WTC11 (cell line): ENCODE results near the gene PTGER2. TPM values are rescaled to one million over a fixed set of nuclear protein-coding genes. Genes with fewer than 3 reads are reported as not detected.

Experiments used
- ATAC-seq: fragments of 200-7000 bp; cut with Tn5 transposase; 2 replicates; pipeline ENCODE4 v1.10.0; 2021; ENCODE audit warnings: mild to moderate bottlenecking, moderate library complexity
- CTCF ChIA-PET: fragments of 300-600 bp; sonication (Branson Sonifier 250); formaldehyde crosslinking; loops from one replicate; lab custom pipeline; 2021; ENCODE audit warnings: antibody characterized with exemption; lab: Charles Lee
- POLR2A ChIA-PET: fragments of 350-600 bp; sonication (Branson Sonifier 250); formaldehyde crosslinking; loops from one replicate; lab custom pipeline; 2021; ENCODE audit warnings: antibody characterized with exemption; lab: Charles Lee
- DNase-seq: peaks from one replicate; pipeline ENCODE4 v3.0.0; 2021; ENCODE audit warnings: low spot score
- H3K27ac Mint-ChIP-seq: 2 replicates; pipeline ENCODE4 v1.8.0; 2021; ENCODE audit warnings: mixed read lengths
- H3K27me3 Mint-ChIP-seq: 2 replicates; pipeline ENCODE4 v1.8.0; 2021; ENCODE audit warnings: low read depth, mild to moderate bottlenecking, moderate library complexity, mixed read lengths
- H3K36me3 Mint-ChIP-seq: 2 replicates; pipeline ENCODE4 v1.8.0; 2021; ENCODE audit warnings: mixed read lengths
- H3K4me1 Mint-ChIP-seq: 2 replicates; pipeline ENCODE4 v1.8.0; 2022; ENCODE audit warnings: mixed read lengths
- H3K4me3 Mint-ChIP-seq: 2 replicates; pipeline ENCODE4 v1.8.0; 2021; ENCODE audit warnings: mild to moderate bottlenecking, moderate library complexity, mixed read lengths
- H3K9me3 Mint-ChIP-seq: 2 replicates; pipeline ENCODE4 v1.8.0; 2021; ENCODE audit warnings: mixed read lengths
- CREB1 ChIP-seq: sonication (generic); formaldehyde crosslinking; IDR thresholded peaks from 2 replicates; pipeline ENCODE4 v1.8.0; 2023; ENCODE audit warnings: mild to moderate bottlenecking, missing genetic modification reagents
- ESRRA ChIP-seq: sonication (generic); formaldehyde crosslinking; IDR thresholded peaks from 2 replicates; pipeline ENCODE4 v1.8.1; 2022; ENCODE audit warnings: mild to moderate bottlenecking, missing genetic modification reagents, borderline replicate concordance
- GRHL2 ChIP-seq: fragments of 250-450 bp; sonication (Bioruptor Pico); IDR thresholded peaks from 2 replicates; pipeline ENCODE4 v1.8.0; 2022; ENCODE audit warnings: mild to moderate bottlenecking, moderate library complexity; ENCODE audit not compliant: insufficient replicate concordance, severe bottlenecking
- IRF2 ChIP-seq: sonication (generic); formaldehyde crosslinking; IDR thresholded peaks from 2 replicates; pipeline ENCODE4 v1.8.0; 2022; ENCODE audit warnings: low read depth, missing genetic modification reagents, borderline replicate concordance
- MXD4 ChIP-seq: fragments of 250-450 bp; sonication (Bioruptor Pico); IDR thresholded peaks from 2 replicates; pipeline ENCODE4 v1.8.0; 2021; ENCODE audit warnings: mild to moderate bottlenecking, moderate library complexity, borderline replicate concordance
- NFATC4 ChIP-seq: fragments of 250-450 bp; sonication (Bioruptor Pico); IDR thresholded peaks from 2 replicates; pipeline ENCODE4 v1.9.0; 2021; ENCODE audit warnings: mild to moderate bottlenecking
- NR1H2 ChIP-seq: sonication (generic); formaldehyde crosslinking; IDR thresholded peaks from 2 replicates; pipeline ENCODE4 v1.9.0; 2021; ENCODE audit warnings: mild to moderate bottlenecking, moderate library complexity, missing genetic modification reagents
- OVOL2 ChIP-seq: fragments of 250-450 bp; sonication (Bioruptor Pico); IDR thresholded peaks from 2 replicates; pipeline ENCODE4 v1.9.0; 2021; ENCODE audit warnings: mild to moderate bottlenecking, borderline replicate concordance
- SP1 ChIP-seq: sonication (generic); formaldehyde crosslinking; conservative IDR thresholded peaks from 2 replicates; pipeline ENCODE4 v1.8.1; 2022; ENCODE audit warnings: missing genetic modification reagents
- TEAD1 ChIP-seq: sonication (generic); formaldehyde crosslinking; IDR thresholded peaks from 2 replicates; pipeline ENCODE4 v1.8.0; 2022; ENCODE audit warnings: mild to moderate bottlenecking, missing genetic modification reagents
- ZNF138 ChIP-seq: sonication (generic); formaldehyde crosslinking; conservative IDR thresholded peaks from 2 replicates; pipeline ENCODE4 v1.8.1; 2022; ENCODE audit warnings: mild to moderate bottlenecking, moderate library complexity, missing genetic modification reagents
- total RNA-seq: library from RNA; stranded (reverse); gene quantifications from 3 replicates; pipeline ENCODE4 v1.2.3, GENCODE V29; 2021
- TF ChIP-seq, protein P1 (sequence below): fragments of 250-450 bp; sonication (Bioruptor Pico); IDR thresholded peaks from 2 replicates; pipeline ENCODE4 v1.9.0; 2021; ENCODE audit warnings: moderate library complexity, mild to moderate bottlenecking, inconsistent platforms, borderline replicate concordance
- TF ChIP-seq, protein P2 (sequence below): fragments of 200-600 bp; IDR thresholded peaks from 2 replicates; pipeline ENCODE4 v1.8.0; 2022; ENCODE audit warnings: antibody characterized with exemption
- TF ChIP-seq, protein P3 (sequence below): sonication (generic); formaldehyde crosslinking; IDR thresholded peaks from 2 replicates; pipeline ENCODE4 v1.8.0; 2022; ENCODE audit warnings: missing genetic modification reagents
- TF ChIP-seq, protein P4 (sequence below): sonication (generic); formaldehyde crosslinking; IDR thresholded peaks from 2 replicates; pipeline ENCODE4 v1.8.1; 2022; ENCODE audit warnings: missing genetic modification reagents, borderline replicate concordance
- TF ChIP-seq, protein P5 (sequence below): sonication (generic); formaldehyde crosslinking; IDR thresholded peaks from 2 replicates; pipeline ENCODE4 v1.8.0; 2023; ENCODE audit warnings: missing genetic modification reagents
- TF ChIP-seq, protein P6 (sequence below): sonication (generic); formaldehyde crosslinking; IDR thresholded peaks from 2 replicates; pipeline ENCODE4 v1.8.1; 2023; ENCODE audit warnings: mild to moderate bottlenecking, missing genetic modification reagents
- TF ChIP-seq, protein P7 (sequence below): sonication (generic); formaldehyde crosslinking; IDR thresholded peaks from 2 replicates; pipeline ENCODE4 v1.8.0; 2022; ENCODE audit warnings: mild to moderate bottlenecking, missing genetic modification reagents
- TF ChIP-seq, protein P8 (sequence below): sonication (generic); formaldehyde crosslinking; IDR thresholded peaks from 2 replicates; pipeline ENCODE4 v1.8.1; 2023; ENCODE audit warnings: mild to moderate bottlenecking, missing genetic modification reagents, moderate library complexity

The PTGER2 gene
- total RNA-seq, 1 experiment from 2014 or later: 0.92 TPM

DNA sequence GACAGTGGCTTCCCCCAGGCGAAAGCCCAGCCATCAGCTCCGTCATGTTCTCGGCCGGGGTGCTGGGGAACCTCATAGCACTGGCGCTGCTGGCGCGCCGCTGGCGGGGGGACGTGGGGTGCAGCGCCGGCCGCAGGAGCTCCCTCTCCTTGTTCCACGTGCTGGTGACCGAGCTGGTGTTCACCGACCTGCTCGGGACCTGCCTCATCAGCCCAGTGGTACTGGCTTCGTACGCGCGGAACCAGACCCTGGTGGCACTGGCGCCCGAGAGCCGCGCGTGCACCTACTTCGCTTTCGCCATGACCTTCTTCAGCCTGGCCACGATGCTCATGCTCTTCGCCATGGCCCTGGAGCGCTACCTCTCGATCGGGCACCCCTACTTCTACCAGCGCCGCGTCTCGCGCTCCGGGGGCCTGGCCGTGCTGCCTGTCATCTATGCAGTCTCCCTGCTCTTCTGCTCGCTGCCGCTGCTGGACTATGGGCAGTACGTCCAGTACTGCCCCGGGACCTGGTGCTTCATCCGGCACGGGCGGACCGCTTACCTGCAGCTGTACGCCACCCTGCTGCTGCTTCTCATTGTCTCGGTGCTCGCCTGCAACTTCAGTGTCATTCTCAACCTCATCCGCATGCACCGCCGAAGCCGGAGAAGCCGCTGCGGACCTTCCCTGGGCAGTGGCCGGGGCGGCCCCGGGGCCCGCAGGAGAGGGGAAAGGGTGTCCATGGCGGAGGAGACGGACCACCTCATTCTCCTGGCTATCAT, 663 bp downstream of the PTGER2 start (continued):
- TF ChIP-seq, protein P1, sequence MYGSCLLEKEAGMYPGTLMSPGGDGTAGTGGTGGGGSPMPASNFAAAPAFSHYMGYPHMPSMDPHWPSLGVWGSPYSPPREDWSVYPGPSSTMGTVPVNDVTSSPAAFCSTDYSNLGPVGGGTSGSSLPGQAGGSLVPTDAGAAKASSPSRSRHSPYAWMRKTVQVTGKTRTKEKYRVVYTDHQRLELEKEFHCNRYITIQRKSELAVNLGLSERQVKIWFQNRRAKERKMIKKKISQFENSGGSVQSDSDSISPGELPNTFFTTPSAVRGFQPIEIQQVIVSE (CRISPR knock-in tag): no peak
- TF ChIP-seq, protein P2, sequence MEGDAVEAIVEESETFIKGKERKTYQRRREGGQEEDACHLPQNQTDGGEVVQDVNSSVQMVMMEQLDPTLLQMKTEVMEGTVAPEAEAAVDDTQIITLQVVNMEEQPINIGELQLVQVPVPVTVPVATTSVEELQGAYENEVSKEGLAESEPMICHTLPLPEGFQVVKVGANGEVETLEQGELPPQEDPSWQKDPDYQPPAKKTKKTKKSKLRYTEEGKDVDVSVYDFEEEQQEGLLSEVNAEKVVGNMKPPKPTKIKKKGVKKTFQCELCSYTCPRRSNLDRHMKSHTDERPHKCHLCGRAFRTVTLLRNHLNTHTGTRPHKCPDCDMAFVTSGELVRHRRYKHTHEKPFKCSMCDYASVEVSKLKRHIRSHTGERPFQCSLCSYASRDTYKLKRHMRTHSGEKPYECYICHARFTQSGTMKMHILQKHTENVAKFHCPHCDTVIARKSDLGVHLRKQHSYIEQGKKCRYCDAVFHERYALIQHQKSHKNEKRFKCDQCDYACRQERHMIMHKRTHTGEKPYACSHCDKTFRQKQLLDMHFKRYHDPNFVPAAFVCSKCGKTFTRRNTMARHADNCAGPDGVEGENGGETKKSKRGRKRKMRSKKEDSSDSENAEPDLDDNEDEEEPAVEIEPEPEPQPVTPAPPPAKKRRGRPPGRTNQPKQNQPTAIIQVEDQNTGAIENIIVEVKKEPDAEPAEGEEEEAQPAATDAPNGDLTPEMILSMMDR: no peak

DNA sequence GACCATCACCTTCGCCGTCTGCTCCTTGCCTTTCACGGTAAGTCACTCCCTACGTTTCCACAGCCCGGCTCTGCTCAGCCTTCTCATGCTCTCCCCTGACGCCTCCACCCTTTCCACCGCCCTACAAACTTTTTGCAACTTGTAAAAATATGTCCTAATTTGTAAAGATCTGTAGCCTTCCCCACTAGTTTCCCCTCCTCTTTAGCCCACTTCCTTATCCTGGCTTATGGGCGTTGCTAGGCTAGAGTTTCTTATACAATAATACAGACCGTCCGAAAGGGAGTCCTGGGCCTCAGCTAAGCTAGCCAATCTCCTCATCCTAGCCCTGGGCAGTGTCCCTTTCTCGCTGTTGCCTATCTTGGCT, 1.2 kb downstream of the PTGER2 start:
- Mint-ChIP-seq H3K27me3 (peaks cover 74% of the 10 kb centered on the region), H3K4me1 (peaks cover 28% of the 10 kb centered on the region), H3K27ac (no peak overlapping the region), H3K4me3 (peak overlapping the region; percentile 93), H3K9me3 (peaks cover 8% of the 10 kb centered on the region), H3K36me3 (0 out of 2 replicates have a peak, but pooled peaks cover 2% of the 10 kb centered on the region)
- DNase-seq (no peak), ATAC-seq (peak; percentile 2; the same call in 1 of the 2 replicates)
- ChIA-PET CTCF (interaction anchor here (1.0 kb wide), 1 partner anchor 19 kb away, joined by 3 read pairs; no protein-coding TSS in a partner anchor), POLR2A (no interaction called here)
- TF ChIP-seq CREB1 (CRISPR knock-in tag) (no peak), SP1 (no peak), IRF2 (no peak), TEAD1 (no peak), NFATC4 (CRISPR knock-in tag) (no peak), MXD4 (CRISPR knock-in tag) (no peak)
- TF ChIP-seq, protein P3, sequence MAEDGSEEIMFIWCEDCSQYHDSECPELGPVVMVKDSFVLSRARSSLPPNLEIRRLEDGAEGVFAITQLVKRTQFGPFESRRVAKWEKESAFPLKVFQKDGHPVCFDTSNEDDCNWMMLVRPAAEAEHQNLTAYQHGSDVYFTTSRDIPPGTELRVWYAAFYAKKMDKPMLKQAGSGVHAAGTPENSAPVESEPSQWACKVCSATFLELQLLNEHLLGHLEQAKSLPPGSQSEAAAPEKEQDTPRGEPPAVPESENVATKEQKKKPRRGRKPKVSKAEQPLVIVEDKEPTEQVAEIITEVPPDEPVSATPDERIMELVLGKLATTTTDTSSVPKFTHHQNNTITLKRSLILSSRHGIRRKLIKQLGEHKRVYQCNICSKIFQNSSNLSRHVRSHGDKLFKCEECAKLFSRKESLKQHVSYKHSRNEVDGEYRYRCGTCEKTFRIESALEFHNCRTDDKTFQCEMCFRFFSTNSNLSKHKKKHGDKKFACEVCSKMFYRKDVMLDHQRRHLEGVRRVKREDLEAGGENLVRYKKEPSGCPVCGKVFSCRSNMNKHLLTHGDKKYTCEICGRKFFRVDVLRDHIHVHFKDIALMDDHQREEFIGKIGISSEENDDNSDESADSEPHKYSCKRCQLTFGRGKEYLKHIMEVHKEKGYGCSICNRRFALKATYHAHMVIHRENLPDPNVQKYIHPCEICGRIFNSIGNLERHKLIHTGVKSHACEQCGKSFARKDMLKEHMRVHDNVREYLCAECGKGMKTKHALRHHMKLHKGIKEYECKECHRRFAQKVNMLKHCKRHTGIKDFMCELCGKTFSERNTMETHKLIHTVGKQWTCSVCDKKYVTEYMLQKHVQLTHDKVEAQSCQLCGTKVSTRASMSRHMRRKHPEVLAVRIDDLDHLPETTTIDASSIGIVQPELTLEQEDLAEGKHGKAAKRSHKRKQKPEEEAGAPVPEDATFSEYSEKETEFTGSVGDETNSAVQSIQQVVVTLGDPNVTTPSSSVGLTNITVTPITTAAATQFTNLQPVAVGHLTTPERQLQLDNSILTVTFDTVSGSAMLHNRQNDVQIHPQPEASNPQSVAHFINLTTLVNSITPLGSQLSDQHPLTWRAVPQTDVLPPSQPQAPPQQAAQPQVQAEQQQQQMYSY (CRISPR knock-in tag): no peak
- TF ChIP-seq, protein P4, sequence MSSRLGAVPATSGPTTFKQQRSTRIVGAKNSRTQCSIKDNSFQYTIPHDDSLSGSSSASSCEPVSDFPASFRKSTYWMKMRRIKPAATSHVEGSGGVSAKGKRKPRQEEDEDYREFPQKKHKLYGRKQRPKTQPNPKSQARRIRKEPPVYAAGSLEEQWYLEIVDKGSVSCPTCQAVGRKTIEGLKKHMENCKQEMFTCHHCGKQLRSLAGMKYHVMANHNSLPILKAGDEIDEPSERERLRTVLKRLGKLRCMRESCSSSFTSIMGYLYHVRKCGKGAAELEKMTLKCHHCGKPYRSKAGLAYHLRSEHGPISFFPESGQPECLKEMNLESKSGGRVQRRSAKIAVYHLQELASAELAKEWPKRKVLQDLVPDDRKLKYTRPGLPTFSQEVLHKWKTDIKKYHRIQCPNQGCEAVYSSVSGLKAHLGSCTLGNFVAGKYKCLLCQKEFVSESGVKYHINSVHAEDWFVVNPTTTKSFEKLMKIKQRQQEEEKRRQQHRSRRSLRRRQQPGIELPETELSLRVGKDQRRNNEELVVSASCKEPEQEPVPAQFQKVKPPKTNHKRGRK (CRISPR knock-in tag): no peak
- TF ChIP-seq, protein P5, sequence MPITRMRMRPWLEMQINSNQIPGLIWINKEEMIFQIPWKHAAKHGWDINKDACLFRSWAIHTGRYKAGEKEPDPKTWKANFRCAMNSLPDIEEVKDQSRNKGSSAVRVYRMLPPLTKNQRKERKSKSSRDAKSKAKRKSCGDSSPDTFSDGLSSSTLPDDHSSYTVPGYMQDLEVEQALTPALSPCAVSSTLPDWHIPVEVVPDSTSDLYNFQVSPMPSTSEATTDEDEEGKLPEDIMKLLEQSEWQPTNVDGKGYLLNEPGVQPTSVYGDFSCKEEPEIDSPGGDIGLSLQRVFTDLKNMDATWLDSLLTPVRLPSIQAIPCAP (CRISPR knock-in tag): no peak
- TF ChIP-seq, protein P6, sequence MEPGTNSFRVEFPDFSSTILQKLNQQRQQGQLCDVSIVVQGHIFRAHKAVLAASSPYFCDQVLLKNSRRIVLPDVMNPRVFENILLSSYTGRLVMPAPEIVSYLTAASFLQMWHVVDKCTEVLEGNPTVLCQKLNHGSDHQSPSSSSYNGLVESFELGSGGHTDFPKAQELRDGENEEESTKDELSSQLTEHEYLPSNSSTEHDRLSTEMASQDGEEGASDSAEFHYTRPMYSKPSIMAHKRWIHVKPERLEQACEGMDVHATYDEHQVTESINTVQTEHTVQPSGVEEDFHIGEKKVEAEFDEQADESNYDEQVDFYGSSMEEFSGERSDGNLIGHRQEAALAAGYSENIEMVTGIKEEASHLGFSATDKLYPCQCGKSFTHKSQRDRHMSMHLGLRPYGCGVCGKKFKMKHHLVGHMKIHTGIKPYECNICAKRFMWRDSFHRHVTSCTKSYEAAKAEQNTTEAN (CRISPR knock-in tag): no peak

DNA sequence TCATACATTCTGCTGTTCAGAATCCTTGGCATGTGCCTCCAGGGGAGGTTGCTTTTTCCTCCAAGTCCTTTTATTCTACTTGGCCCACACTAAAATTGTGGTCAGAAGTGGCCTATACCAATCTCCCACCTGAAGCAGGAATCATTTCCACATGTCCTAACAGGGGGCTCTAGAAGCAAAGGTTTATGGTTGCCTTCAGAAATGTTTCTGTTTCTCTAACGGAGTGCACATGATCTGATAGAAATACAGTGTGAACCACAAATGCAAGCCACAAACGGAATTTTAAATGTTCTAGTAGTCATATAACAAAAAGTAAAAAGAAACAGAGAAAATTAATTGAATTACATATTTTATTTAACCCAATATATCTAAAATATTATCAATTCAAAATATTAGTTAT, 4.0 kb downstream of the PTGER2 start:
- Mint-ChIP-seq H3K36me3 (peaks cover 28% of the 10 kb centered on the region), H3K4me1 (peaks cover 26% of the 10 kb centered on the region), H3K27me3 (peaks cover 54% of the 10 kb centered on the region), H3K9me3 (peaks cover 35% of the 10 kb centered on the region), H3K27ac (no peak overlapping the region), H3K4me3 (no peak overlapping the region)
- ChIA-PET POLR2A (no interaction called here), CTCF (no interaction called here)
- DNase-seq (no peak), ATAC-seq (no peak)
- TF ChIP-seq, protein P7, sequence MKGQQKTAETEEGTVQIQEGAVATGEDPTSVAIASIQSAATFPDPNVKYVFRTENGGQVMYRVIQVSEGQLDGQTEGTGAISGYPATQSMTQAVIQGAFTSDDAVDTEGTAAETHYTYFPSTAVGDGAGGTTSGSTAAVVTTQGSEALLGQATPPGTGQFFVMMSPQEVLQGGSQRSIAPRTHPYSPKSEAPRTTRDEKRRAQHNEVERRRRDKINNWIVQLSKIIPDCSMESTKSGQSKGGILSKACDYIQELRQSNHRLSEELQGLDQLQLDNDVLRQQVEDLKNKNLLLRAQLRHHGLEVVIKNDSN (CRISPR knock-in tag): no peak
- TF ChIP-seq GRHL2: no peak
- no peak for TF ChIP-seq OVOL2 (CRISPR knock-in tag)
- no peak for TF ChIP-seq ZNF138
- TF ChIP-seq ESRRA (CRISPR knock-in tag): no peak
- no peak for TF ChIP-seq NR1H2 (CRISPR knock-in tag)
- TF ChIP-seq, protein P8, sequence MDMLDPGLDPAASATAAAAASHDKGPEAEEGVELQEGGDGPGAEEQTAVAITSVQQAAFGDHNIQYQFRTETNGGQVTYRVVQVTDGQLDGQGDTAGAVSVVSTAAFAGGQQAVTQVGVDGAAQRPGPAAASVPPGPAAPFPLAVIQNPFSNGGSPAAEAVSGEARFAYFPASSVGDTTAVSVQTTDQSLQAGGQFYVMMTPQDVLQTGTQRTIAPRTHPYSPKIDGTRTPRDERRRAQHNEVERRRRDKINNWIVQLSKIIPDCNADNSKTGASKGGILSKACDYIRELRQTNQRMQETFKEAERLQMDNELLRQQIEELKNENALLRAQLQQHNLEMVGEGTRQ (CRISPR knock-in tag): no peak
